ENCODE measurements around the gene CDK16.

Gene CDK16

DNA sequence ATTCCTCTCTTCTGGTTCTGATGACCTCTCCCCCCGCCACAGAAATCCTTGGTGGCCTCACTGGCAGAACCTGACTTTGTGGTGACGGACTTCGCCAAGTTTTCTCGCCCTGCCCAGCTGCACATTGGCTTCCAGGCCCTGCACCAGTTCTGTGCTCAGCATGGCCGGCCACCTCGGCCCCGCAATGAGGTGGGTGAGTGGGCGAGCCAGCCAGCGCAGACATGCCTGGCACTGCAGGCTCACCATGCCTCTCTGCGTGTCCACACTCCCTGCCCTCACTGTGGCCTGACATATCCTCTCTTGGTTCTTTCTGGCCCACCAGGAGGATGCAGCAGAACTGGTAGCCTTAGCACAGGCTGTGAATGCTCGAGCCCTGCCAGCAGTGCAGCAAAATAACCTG lies 16.2 kb upstream of the CDK16 start:
- TF ChIP-seq, protein P1, sequence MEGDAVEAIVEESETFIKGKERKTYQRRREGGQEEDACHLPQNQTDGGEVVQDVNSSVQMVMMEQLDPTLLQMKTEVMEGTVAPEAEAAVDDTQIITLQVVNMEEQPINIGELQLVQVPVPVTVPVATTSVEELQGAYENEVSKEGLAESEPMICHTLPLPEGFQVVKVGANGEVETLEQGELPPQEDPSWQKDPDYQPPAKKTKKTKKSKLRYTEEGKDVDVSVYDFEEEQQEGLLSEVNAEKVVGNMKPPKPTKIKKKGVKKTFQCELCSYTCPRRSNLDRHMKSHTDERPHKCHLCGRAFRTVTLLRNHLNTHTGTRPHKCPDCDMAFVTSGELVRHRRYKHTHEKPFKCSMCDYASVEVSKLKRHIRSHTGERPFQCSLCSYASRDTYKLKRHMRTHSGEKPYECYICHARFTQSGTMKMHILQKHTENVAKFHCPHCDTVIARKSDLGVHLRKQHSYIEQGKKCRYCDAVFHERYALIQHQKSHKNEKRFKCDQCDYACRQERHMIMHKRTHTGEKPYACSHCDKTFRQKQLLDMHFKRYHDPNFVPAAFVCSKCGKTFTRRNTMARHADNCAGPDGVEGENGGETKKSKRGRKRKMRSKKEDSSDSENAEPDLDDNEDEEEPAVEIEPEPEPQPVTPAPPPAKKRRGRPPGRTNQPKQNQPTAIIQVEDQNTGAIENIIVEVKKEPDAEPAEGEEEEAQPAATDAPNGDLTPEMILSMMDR (IDR thresholded peaks at IDR 0.05) = no peak
- Histone ChIP-seq H3K4me3 (no peak overlapping the region), H3K4me1 (peaks cover 0 to 14% (median 9%) of the 10 kb centered on the region in 4 donors), H3K27ac (no peak overlapping the region), H3K36me3 (peaks cover 59 to 94% (median 92%) of the 10 kb centered on the region in 3 donors), H3K9me3 (no peaks in the 10 kb centered on the region), H3K27me3 (no peaks in the 10 kb centered on the region)
- intact Hi-C loops (cut with DNase I; ENCODE audit: low total_unique reads) = no loop called here
- DNase-seq = no peak

GRCh38 chrX:47202877-47203276 lies 15.6 kb upstream of the CDK16 start:
- intact Hi-C loops (cut with DNase I; ENCODE audit: low total_unique reads) = no loop called here

GRCh38 chrX:47204970-47205369 lies 13.5 kb upstream of the CDK16 start:
- no peaks in the 10 kb centered on the region for H3K4me1 ChIP-seq
- H3K9me3 ChIP-seq = no peaks in the 10 kb centered on the region
- H3K27ac ChIP-seq = no peak overlapping the region
- no peak overlapping the region for H3K4me3 ChIP-seq
- peaks cover 59 to 99% (median 98%) of the 10 kb centered on the region in 3 donors for H3K36me3 ChIP-seq
- intact Hi-C loops (cut with DNase I; ENCODE audit: low total_unique reads) = no loop called here
- no peaks in the 10 kb centered on the region for H3K27me3 ChIP-seq
- no peak for DNase-seq
- TF ChIP-seq, protein P1 (IDR thresholded peaks at IDR 0.05) = no peak

More at GRCh38 chrX:47202877-47203276, 15.6 kb upstream of the CDK16 start:
- H3K4me1 ChIP-seq = peaks cover 0 to 8% (median 3%) of the 10 kb centered on the region in 4 donors
- no peaks in the 10 kb centered on the region for H3K27me3 ChIP-seq
- H3K36me3 ChIP-seq = peaks cover 59 to 98% (median 97%) of the 10 kb centered on the region in 3 donors
- no peak for DNase-seq
- TF ChIP-seq, protein P1 (IDR thresholded peaks at IDR 0.05) = no peak
- no peak overlapping the region for H3K4me3 ChIP-seq
- H3K9me3 ChIP-seq = no peaks in the 10 kb centered on the region
- no peak overlapping the region for H3K27ac ChIP-seq

DNA sequence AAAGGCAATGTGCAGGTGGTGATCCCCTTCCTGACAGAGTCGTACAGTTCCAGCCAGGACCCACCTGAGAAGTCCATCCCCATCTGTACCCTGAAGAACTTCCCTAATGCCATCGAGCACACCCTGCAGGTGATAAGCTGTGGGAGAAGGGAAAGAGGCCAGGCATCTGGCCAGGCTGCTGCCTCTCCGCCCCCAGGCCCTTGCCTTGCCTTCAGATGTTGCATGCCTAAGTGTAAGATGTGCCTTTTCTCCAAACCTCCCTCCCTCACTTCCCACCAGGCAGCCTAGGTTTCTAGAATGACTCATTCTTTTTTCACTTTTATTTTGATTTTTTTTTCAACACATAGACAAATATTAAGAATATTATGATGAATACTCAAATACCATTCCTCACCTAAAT lies 12.2 kb upstream of the CDK16 start:
- Histone ChIP-seq H3K9me3 (no peaks in the 10 kb centered on the region), H3K4me1 (no peaks in the 10 kb centered on the region), H3K36me3 (peaks cover 52 to 99% (median 98%) of the 10 kb centered on the region in 3 donors), H3K27ac (no peak overlapping the region), H3K27me3 (no peaks in the 10 kb centered on the region), H3K4me3 (no peak overlapping the region)
- TF ChIP-seq, protein P1 (IDR thresholded peaks at IDR 0.05) = no peak
- no peak for DNase-seq
- intact Hi-C loops (cut with DNase I; ENCODE audit: low total_unique reads) = no loop called here

GRCh38 chrX:47208108-47208507 lies 10.4 kb upstream of the CDK16 start:
- no peaks in the 10 kb centered on the region for H3K4me1 ChIP-seq
- H3K27me3 ChIP-seq = no peaks in the 10 kb centered on the region
- TF ChIP-seq, protein P1 (IDR thresholded peaks at IDR 0.05) = no peak
- intact Hi-C loops (cut with DNase I; ENCODE audit: low total_unique reads) = no loop called here
- H3K36me3 ChIP-seq = peaks cover 44 to 99% (median 98%) of the 10 kb centered on the region in 3 donors
- no peak overlapping the region for H3K27ac ChIP-seq
- DNase-seq = no peak
- H3K9me3 ChIP-seq = no peaks in the 10 kb centered on the region
- no peak overlapping the region for H3K4me3 ChIP-seq

Measured in tibial artery (tissue), 4 donors.